ENCODE measurements around the gene RDX.
A peak's percentile ranks its signal among the peaks of the same experiment; 100 is the strongest.
"Not testable (repeated sequence)": the region's sequence is repeated elsewhere in the genome, so short reads cannot be mapped to it uniquely, and the experiment has no call there.

The RDX gene

DNA sequence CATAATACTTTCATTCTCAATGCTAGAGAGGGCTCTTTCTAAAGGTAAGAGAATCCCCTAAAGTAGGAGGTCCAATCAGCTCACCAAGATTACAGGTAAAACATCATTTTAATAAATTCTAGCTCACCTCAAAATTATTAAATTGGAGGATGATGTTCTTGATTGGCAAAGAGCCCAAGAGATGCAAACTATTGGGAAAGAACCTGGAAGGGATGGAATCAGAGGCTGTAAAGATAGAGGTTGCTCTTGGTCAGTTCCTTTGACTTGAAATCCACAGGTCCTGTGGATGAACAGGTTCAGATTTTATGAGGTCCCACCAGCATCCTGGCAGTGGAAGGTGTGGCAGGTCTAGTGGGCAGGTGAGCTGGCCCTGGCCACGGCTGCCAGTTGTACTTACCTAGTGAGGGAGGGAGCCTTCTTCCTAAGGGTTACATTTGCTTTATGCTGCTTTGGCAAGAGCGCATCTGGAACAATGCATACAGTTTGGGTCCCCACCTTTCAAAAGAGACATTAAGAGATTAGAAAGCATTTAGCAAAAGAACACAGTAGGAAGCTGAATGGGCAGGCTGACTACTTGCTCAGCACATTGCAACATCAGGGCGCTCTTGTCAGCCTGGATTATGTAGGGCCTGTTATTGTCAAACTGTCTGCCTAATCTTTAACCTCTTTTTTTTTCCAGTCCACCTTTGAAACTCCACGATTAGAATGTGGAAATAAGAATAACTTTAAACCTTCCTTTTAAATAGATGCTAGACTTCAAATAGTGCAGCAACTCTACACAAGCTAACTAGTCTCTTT lies 97.0 kb downstream of the RDX start:
- DNase-seq (ENCODE audit: low read depth), result no peak

DNA sequence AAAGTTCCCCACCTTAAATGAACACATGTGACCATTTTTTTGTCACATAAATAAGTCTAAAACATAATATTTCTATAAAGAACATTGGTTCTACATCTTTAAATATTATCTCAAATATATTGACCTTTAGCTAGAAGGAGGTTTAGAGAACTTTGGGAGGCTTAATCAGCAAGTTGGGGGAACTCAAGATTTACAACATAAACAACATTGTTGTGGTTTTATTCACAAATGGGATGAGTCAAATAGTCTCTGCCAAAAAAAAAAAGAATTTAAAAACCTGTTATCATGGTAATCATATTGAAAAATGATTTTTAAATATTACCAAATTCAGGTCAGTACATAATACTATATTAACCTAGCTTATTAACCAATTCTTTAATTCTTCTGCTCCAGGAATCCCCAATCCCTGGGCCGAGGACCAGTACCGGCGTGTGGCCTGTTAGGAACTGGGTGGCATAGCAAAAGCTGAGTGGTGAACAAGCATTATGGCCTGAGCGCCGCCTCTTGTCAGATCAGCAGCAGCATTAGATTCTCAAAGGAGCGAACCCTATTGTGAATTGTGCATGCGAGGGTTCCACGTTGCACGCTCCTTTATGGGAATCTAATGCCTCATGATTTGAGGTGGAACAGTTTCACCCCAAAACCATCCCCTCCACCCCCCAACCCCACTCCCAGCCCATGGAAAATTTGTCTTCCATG lies 98.2 kb downstream of the RDX start:
- no peak for DNase-seq (ENCODE audit: low read depth)

DNA sequence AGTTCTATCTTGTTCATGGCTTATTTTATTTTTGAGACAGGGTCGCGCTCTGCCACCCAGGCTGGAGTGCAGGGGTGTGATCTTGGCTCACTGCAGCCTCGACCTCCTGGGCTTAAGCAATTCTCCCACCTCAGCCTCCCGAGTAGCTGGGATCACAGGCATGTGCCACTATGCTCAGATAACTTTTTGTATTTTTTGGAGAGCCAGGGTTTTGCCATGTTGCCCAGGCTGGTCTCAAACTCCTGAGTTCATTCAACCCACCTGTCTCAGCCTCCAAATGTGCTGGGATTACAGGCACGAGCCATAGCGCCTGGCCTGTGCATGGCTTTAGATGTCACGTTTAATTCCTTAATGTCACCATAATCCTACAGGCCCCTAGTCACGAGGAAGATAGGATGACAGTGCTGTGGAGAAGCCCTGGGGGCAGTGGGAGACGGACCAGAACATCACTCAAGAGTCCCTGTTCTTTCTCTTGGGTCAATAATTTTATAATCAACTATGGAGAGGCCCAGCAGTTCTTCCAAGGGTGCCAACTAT lies 99.5 kb downstream of the RDX start:
- DNase-seq (ENCODE audit: low read depth), result no peak

DNA sequence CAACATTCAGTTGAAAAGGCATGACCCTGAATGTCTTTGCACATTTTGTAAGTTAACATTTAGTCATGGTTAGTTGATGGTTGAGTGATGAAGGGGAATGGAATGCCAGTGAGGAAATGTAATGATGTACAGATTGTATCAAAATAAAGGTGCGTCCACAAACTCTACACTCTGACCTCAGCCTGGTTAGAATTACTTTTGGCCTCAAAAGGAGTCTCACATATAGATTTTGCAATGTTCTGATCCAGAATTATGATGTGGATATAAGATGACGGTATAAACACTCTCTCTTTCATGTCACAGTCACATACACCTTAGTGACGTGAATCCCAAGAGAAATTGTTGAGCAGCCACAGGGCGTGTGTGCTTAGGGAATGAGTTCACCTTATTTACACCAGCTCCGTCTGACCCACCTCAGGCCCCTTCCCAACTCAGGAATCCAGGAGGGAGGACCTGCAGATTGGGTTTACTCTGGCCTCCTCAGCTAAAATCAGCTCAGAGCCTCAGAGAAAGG lies 100.1 kb downstream of the RDX start:
- DNase-seq (ENCODE audit: low read depth), result no peak

DNA sequence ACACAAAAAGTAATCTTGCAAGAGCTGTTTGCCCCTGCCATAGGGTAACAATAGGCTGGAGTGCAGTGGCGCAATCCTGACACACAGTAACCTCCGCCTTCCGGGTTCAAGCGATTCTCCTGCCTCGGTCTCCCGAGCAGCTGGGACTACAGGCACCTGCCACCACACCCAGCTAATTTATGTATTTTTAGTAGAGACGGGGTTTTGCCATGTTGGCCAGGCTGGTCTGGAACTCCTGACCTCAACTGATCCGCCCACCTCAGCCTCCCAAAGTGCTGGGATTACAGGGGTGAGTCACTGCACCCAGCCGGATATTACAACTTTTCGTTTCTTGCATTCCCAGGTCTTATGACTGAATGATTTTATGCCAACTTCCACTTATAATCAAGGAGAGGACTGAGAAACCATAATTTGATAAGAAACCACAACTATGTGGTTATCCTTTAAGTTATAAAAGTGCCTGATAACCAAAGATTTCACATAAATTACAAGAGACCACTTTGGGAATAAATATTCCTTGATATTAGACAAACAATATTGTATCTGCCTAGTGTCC lies 102.1 kb downstream of the RDX start:
- DNase-seq (ENCODE audit: low read depth), result not testable (repeated sequence)

DNA sequence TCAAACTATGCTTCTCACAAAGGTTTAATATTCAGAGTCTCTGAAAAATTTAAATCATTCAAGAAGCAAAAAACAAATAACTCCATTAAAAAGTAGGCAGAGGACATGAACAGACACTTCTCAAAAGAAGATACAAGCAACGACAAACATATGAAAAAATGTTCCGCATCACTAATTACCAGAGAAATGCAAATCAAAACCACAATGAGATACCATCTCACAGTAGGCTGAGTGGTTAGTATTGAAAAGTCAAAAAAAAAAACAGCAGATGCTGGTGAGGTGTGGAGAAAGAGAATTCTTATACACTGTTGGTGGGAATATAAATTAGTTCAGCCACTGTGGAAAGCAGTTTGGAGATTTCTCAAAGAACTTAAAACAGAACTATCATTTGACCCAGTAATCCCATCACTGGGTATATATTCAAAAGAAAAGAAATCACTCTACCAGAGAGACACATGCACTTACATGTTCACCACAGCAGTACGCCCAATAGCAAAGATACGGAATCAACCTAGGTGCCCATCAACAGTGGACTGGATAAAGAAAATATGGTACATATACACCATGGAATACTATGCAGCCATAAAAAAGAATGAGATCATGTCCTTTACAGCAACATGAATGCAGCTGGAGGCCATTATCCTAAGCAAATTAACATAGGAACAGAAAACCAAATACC lies 103.7 kb downstream of the RDX start:
- DNase-seq (ENCODE audit: low read depth), result not testable (repeated sequence)

DNA sequence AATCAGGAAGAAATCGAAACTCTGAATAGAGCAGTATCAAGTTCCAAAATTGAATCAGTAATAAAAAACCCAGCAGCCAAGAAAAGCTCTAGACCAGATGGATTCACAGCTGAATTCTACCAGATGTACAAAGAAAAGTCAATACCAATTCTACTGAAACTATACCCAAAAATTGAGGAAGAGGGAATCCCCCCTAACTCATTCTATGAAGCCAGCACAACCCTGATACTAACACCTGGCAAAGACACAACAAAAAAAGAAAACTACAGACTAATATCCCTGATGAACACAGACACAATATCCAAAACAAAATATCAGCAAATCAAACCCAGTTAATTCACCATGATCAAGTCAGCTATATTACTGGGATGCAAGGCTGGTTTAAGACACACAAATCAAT lies 105.5 kb downstream of the RDX start:
- DNase-seq (ENCODE audit: low read depth), result no peak

DNA sequence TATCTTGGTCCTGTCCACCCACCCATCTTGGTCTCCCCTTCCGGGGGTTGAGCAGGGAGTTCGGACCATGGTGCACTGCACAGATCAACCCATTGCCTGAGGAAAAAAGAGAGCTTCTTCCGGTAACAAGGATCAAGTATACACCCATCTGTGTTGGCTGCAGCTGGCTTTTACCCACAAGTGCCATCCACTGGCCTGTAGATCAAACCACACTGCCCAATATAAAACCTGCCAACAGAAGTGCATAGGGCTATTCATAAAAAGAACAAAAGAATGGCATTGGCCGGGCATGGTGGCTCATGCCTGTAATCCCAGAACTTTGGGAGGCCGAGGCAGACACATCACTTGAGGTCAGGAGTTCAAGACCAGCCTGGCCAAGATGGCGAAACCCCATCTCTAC lies 108.7 kb downstream of the RDX start:
- no peak for DNase-seq (ENCODE audit: low read depth)

DNA sequence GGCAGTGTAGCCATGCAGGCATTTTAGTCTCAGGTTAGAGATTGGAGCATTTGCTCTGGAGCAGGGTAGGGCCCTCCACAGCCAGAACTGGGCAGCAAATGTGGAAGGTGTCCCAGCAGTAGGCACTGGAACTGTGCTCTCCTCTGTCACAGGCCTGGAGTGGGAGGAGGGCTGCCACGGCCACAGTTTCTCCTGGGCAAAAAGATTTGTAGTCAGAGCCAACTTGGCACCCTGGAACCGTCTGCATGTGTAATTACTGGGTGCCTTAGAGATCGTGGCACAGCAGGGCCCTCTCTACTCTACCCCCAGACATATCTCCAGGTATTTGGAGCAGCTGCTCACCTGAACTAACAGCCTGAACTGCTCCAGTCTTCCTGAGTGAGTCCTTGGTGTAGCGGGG lies 109.5 kb downstream of the RDX start:
- DNase-seq (ENCODE audit: low read depth), result no peak

DNA sequence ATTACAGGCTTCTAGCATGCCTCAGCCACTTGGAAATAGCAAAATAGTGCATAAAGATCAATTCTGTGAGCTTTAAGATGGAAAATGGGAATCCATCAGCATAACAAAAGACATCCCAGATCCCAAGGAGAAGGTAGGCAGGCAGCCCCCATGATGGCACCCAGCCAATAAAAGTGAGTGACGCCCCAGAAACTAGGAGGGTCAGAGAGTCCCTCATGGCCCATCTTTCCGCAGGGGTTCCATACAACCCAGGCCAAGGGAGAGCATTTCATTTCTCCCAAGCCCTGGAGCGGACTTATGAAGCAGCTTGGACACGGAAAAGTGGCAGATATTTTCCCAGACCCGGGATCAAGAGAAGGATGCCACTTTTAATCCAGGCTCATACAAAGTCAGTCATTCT lies 110.0 kb downstream of the RDX start:
- DNase-seq (ENCODE audit: low read depth), result no peak

DNA sequence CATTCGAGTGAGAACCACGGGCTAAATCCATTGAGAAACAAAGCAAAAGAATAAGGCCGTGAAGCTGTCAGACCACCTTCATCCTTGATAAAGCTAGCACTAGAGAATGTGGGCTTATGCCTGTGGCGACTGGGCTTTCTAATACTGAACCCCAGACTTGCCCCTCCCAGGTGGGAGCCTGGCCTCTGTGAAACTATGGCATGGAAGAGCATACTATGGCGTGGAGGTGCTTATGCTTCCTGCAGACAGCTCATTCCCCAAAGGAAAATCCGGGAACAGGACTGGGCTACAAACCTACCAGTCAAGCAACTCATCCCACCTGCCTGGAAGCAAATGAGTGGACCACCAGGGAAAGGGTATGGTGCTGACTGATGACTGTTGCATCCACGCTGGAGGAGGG lies 110.8 kb downstream of the RDX start:
- no peak for DNase-seq (ENCODE audit: low read depth)

DNA sequence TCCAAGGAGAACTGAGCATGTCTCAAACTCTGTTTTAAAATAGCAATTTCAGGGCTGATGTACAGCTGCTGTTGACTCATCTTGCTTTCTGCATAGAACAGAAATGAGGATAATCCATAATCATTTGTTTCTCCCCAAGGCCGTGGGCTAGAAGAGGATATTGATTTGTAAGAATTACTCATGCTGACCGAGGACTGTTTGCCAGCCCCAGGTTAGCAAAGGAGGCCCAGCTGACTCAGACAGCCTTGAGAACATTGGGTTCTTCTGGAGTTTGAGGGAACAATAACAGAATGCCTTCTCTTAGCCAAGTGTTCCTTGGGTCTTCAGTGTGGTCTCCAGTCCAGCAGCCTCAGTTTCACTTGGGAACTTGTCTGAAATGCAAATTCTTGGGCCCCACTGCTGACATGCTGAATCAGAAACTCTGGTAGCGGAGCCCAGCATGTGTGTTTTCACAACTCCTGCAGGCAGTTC lies 111.3 kb downstream of the RDX start:
- no peak for DNase-seq (ENCODE audit: low read depth)

DNA sequence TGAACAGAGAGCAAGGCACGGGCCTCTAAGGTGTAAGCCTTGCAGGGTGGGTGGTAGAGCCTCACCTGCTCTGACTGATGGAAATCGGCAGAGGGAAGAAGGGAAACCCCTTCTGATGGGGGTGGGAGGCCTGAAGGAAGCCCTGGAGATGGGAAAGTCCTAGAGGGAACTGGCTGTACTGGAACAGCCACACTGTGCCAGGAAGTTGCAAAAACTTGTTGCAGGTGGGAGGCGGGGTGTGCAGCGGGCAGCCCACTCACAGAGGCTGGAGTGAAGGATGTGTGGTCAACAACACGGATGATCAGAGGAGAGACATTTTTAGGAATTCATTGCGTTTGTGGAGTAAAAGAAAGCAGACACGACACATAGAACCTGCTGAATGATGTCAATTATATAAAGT lies 112.0 kb downstream of the RDX start:
- DNase-seq (ENCODE audit: low read depth), result no peak

DNA sequence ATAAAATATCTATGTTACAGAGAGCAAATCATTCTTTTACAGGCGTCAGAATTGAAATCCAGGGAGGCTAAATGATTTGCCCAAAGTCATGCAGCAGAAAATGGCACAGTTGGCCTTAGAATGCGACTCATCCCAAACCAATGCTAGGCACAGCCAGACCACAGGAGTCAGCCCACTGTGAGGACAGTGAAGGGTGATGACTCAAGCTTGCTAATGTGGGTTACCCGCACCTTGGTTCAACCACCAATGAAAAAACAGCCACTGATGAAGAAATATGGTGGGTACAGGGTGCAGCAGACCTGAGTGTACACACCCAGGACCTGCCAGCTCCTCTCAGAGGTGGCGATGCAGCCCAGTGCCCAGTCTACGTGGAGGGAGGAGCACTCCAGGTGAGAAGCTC lies 113.5 kb downstream of the RDX start:
- DNase-seq (ENCODE audit: low read depth), result no peak

DNA sequence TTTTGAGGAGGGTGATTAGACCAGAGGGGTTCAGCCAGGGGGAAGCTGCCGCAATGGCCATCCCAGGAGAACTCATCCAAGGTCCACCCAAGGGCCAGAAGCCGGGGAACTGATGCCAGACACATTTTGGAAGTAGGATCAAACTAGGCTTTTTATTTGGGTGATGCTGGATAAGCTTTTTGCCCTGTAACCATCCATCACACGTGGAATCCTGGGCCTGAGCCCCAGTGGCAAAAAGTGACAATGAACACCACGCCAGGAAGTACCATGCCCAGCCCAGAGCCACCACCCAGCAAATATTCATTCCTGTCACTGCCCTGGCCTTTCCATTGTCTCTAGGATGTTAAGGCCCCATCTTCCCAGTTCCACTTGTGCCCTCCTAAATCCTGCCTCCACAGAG lies 117.3 kb downstream of the RDX start:
- DNase-seq (ENCODE audit: low read depth), result no peak

DNA sequence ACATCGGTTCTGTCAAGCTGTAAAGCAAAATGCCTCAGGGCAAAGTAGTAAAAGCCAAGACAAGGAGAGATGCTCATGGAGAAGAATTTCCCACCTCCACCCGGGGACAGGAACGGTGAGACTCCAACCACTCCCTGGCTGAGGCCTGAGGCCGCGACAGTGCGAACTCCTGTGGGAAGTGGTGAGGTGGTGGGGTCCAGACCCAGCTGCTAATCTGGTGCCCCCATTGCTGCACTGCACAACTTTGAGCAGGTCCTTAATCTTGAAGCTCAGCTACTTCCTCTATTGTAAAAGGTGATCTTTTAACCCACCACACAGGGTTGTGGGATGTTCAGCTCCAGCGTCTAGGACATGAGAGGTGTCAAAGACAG lies 119.3 kb downstream of the RDX start:
- no peak for DNase-seq (ENCODE audit: low read depth)

DNA sequence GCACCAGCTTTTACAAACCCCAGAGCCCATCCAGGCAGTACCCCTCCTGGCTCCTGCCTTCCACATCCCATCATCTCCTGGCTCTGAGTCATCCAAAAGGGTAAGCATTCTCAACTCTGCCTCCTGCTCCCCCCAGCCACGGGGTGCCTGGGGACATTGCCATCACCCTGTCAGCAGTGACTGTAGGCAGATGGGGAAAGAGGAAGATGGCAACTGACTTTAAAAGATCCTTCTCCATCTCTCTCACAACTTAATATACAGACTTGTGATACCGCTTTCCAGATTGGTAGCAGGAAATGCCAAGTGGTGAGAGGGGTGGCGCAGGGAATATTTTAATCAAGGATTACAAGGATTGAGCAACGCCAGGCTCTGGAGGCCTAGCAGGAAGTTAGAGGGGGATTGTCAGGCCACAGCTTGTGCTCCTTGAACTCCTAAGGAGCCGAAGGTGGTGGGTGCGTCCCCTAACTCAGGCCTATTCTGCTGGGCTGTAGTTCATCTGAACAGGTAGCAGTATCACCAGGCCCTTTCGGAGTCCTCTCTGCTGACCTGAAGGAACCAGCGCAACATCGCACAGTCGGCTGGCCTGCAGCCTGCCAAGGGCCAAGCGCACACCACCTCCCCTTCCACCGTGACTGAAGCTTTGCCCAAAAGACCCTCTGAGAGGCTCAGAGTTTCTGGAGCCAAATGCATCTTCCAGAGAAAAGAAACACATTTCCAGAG lies 119.9 kb downstream of the RDX start:
- no peak for DNase-seq (ENCODE audit: low read depth)

DNA sequence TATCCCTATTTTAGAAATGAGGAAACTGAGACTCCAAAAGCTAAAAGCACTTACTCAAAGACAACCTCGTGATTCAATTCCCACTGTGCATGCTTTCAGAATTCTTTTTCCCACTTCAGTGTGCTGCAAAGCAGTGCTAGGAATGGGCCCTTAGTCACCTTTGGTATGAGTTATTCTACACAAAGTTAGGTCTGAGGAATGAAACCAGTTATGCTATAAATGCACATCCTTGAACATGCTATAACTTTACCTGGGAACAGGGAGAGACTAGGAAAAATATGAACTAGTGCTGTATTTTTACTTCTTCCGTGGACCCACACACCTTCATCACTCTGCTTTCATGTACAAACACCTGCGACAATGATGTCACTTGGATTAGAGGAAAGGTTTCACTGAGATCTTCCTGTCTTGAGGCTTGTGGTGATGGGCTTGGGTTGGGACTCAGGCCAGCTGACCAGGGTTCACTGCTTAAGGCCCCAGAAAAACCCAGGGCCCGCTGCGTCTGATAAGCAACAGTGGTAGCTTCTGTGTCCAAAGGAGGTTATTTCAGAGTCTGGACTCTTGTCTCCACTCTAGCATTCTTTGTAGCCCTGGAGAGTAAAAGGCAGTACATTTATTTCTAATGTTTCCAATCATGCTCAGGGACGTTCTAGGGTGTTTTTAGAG lies 121.6 kb downstream of the RDX start:
- no peak for DNase-seq (ENCODE audit: low read depth)

DNA sequence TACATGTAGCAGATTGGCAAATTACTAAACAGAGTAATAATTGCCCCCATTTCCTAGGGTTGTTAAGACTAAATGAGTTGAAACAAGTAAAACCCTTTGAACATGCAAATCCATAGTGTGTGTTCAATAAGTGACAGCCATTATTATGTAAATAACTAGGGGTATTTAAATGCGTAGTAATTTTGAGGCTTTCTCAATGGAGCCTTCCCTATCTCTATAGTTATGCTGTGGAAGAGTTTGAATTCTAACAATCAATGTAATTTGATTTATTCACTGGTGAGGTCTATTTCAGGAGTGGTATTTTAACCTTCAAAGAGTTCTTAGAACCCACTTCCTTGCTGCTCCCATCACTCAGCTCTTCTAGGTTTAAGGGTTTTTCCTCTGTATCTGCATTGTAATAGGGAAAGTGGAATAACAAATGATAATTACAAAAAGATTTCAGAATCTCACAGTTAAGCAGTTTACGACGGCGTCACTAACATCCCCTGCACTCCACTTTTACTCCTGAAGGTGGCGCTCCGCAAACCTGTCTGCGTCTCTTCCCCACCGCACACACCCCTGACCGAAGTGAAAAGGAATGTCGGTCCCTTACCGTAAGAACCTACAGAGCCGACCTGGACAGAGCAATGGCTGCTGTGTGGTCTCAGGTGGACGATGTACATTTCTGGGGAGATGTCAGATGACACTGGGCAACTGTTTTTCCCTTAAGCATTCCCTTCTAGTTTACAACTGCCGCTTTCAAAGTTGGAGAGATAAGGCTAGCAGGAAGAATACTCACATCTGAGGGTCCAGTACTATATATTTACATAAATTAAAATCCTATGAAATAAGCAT lies 122.4 kb downstream of the RDX start:
- peak; percentile 40 for DNase-seq (ENCODE audit: low read depth)

DNA sequence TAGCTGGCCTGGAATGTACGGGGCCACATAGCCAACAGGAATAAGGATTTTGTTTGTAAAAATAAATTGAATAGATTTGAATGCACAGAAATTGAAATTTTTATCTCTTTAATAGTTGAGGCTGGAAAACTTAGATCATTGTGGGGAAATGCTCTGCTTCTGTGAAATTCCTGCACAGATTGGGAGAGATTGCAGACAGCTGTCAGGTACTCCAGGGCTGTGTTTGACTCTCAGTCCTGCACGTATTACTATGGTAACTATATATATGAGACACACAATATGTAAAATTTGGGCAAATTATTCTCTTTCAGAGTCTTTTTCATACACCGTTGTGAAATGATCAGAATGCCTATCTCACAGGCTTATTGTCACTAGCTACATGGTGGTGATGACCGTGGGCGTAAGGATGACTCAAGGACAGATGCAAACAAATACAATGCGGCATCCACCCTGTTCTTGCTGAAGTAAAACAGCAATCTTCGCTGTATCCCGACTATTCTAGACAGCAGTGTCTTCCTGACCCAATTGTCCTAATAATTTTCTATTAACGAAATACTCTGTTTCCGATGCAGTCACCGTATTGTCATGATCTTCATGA lies 123.8 kb downstream of the RDX start:
- DNase-seq (ENCODE audit: low read depth), result no peak
